Measurements from ENCODE around the gene TREX2. TPM values are rescaled to one million over a fixed set of nuclear protein-coding genes. Genes with fewer than 3 reads are reported as not detected.

TREX2 gene
- total RNA-seq, 1 experiment from 2014 or later = 1.1 TPM

GRCh38 chrX:153406903-153407302, 39.0 kb downstream of the TREX2 start:
- Histone ChIP-seq H2AFZ (ENCODE audit: low read length) (no peak overlapping the region), H3K79me2 (ENCODE audit: insufficient read depth, low read length) (no peaks in the 10 kb centered on the region), H3K4me2 (ENCODE audit: insufficient read depth, insufficient read length, low read length) (no peak overlapping the region), H4K91ac (ENCODE audit: insufficient read length, low read depth, low read length) (no peak overlapping the region), H3K9ac (ENCODE audit: extremely low read depth, insufficient read length, low read length) (no peak overlapping the region), H3K27me3 (ENCODE audit: insufficient read depth, low read length) (peaks cover 3% of the 10 kb centered on the region; the same call in 1 of the 2 replicates), H2BK12ac (ENCODE audit: insufficient read length, low read depth, low read length) (no peak overlapping the region), H3K18ac (ENCODE audit: insufficient read length, low read depth, low read length) (no peak overlapping the region), H3K14ac (ENCODE audit: insufficient read depth, low read length) (no peak overlapping the region), H2BK15ac (ENCODE audit: low read depth, low read length) (no peak overlapping the region), H3T11ph (ENCODE audit: low read length) (no peak overlapping the region), H3K56ac (ENCODE audit: insufficient read length, low read depth, low read length) (no peak overlapping the region), H3K27ac (ENCODE audit: insufficient read length, low read depth, low read length) (no peak overlapping the region), H4K8ac (replicated peaks; ENCODE audit: insufficient read length, low read depth, low read length) (no peak overlapping the region), H3K23ac (ENCODE audit: insufficient read length, low read depth, low read length) (no peak overlapping the region), H2BK20ac (ENCODE audit: low read depth, low read length, poor library complexity, severe bottlenecking) (no peak overlapping the region), H3K4ac (ENCODE audit: low read depth, low read length) (no peak overlapping the region), H3K4me1 (ENCODE audit: insufficient read depth, low read length) (no peaks in the 10 kb centered on the region), H3K23me2 (ENCODE audit: insufficient read length, low read depth, low read length, poor library complexity, severe bottlenecking) (no peaks in the 10 kb centered on the region), H3K79me1 (ENCODE audit: insufficient read depth, low read depth, low read length, poor library complexity, severe bottlenecking) (no peaks in the 10 kb centered on the region), H3K9me3 (ENCODE audit: control insufficient read depth, low read depth, low read length) (peaks cover 16% of the 10 kb centered on the region), H2AK5ac (ENCODE audit: insufficient read length, low read length) (no peak overlapping the region), H4K20me1 (ENCODE audit: control insufficient read depth, insufficient read depth, insufficient read length) (no peaks in the 10 kb centered on the region), H2BK120ac (ENCODE audit: low read depth, low read length, poor library complexity, severe bottlenecking) (no peak overlapping the region), H4K5ac (ENCODE audit: insufficient read length, low read depth, low read length) (no peak overlapping the region), H2BK5ac (ENCODE audit: insufficient read length, low read length) (no peak overlapping the region)
- Mint-ChIP-seq H3K4me1 (peaks cover 3 to 6% of the 10 kb centered on the region in 2 experiments; a peak in 2 of 4 replicates), H3K36me3 (ENCODE audit: insufficient read depth in 1 of 3, low read depth in 3 of 3) (peaks cover under 1 to 12% (median 7%) of the 10 kb centered on the region in 3 experiments; a peak in 6 of 7 replicates), H3K27ac (no peak overlapping the region), H3K4me3 (no peak overlapping the region), H3K27me3 (ENCODE audit: low read depth) (peaks cover 46% of the 10 kb centered on the region), H3K9me3 (peaks cover 62 to 80% of the 10 kb centered on the region in 2 experiments)
- no peak for DNase-seq
- no CpG with 5 or more reads among the region's 7 CpGs for WGBS (ENCODE audit: extremely low coverage, insufficient read length, low lambda C conversion rate)
- TF ChIP-seq CTCF (conservative IDR thresholded peaks at IDR 0.05) = no peak

Data from H9 (cell line).